GM21717 (cell line): ENCODE data around the gene ACAT1.
"Not testable (repeated sequence)": the region's sequence is repeated elsewhere in the genome, so short reads cannot be mapped to it uniquely, and the experiment has no call there.

ENCODE experiments used
- ATAC-seq: cut with Tn5 transposase; IDR thresholded peaks from one replicate; pipeline ENCODE4 v1.9.1; 2021; ENCODE audit warnings: mild to moderate bottlenecking, moderate library complexity; ENCODE audit not compliant: unreplicated experiment

The ACAT1 gene

DNA sequence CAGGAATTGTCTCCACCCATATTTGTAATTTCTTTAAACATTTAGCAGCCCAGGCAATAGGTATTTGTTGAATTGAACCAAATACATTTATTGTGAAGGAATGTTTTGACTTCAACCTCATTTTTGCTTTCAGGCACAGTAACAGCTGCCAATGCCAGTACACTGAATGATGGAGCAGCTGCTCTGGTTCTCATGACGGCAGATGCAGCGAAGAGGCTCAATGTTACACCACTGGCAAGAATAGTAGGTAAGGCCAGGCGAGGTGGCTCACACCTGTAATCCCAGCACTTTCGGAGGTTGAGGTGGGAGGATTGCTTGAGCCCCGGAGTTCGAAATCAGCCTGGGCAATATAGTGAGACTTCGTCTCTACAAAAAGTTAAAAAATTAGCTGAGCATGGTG lies 20.9 kb downstream of the ACAT1 start:
- no peak for ATAC-seq

DNA sequence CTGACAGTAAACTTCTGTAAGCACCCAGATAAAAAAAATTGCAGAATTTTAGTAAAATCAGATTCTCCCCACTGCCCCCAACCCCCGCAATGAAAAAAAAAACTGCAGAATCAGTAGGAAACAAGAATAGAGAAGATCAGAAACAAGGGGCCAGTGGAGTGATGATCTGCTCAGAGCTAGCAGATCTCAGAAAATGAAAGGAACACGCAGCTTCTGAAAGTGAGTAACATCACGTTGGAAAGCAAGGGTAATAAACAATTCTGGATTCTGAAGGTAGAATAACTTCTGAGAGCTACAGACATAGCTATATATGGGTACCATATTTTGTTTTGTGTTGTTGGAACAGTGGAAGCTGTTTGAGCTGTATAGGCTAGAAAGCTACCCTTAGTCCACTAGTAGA lies 23.2 kb downstream of the ACAT1 start:
- ATAC-seq = no peak

DNA sequence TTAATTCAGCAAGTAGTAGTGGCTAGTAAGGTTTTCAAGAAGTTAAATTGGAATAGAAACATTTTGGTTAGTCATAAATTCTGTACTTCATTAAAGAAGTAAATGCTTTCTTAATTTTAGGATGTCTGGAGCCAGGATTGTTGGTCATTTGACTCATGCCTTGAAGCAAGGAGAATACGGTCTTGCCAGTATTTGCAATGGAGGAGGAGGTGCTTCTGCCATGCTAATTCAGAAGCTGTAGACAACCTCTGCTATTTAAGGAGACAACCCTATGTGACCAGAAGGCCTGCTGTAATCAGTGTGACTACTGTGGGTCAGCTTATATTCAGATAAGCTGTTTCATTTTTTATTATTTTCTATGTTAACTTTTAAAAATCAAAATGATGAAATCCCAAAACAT lies 25.8 kb downstream of the ACAT1 start:
- ATAC-seq = no peak

DNA sequence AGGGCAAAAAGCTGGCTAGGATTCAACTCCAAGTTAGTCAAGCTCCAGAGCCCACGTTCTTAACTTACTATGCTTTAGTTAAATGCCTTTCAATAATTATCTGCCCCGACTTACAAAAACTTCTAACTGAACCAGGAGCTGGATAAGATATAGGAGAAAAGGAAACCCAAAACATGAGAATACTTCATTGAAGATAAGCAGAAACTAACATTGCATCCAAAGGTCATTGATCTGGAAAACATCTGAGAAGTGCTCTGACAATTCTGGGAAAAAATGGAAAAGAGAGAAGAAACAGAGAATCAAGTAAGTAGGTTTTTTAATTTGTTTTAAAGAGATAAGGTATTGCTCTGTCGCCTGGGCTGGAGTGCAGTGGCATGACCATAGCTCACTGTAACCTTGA lies 27.2 kb downstream of the ACAT1 start:
- no peak for ATAC-seq

DNA sequence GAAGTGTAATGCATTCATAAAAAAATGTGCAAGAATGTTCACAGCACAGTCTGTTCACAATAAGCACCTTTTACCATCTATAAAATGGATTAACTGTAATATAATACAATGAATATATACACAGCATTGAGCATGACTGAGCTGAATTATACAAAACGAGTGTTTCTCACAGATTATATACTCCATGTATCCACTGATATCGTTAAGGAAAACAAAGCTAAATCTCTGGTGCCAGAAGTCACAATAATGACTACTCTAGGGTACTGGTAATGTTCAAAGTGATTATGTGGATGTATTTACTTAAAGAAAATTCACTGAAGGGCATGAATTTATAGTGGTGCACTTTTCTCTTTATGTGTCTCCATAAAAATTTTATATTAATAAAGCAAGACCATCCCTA lies 33.2 kb downstream of the ACAT1 start:
- no peak for ATAC-seq

DNA sequence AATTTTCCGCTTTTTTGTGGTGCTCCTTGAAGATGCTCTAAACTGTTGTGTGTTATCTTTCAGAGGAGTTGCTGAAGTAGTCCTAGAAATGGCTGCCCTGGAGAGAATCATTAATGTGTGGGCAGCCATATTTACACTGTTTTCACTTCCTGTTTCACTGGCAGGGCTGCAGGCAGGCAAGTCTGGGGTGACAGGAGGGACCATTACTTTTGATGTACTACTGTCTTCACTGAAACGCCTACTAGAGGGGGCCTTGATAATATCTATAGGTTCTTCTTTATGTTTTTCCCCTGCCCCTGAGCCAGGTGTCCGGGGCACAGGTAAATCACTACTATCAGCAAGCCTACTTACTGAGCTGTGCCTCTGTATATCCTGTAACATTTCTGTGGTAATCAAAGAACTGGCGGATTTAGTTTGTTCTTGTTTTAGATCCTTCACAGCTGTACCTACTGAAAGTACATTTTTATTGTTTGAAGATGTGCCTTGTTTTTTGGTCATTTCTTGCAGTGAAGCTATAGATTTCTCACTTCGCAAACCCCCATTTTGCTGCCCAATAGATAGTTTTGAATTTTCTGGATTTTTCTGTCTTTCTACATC lies 39.7 kb downstream of the ACAT1 start:
- ATAC-seq = peak; percentile 98

DNA sequence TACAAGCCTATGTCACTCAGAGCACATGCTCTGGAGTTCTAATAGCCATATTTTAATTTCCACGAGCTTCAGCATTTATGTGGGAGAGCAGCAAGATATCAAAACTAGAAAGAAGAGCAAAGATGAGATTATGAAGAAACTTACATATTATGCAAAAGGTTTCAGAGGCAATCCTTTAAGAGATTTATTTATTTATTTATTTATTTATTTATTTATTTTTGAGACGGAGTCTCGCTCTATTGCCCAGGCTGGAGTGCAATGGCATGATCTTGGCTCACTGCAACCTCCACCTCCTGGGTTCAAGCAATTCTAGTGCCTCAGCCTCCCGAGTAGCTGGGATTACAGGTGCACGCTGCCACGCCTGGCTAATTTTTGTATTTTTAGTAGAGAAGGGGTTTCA lies 41.5 kb downstream of the ACAT1 start:
- ATAC-seq = not testable (repeated sequence)

DNA sequence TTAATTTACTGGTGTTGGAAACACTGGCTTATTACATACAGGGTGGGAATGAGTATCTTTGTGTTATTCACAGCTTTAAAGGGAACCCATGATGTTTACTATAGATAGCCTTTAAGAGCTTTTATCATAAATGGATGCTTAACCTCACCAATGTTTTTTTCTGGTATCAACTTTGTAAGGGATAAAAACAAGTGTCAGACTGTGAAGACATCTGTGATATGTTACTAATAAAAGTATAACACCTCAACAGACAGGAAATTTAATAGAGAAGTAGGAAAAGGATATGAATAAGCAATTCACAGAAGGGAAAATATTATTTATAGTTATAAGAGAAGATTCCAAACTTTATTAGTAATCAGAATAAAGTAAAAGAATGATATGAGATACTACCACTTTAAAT lies 46.3 kb downstream of the ACAT1 start:
- no peak for ATAC-seq

DNA sequence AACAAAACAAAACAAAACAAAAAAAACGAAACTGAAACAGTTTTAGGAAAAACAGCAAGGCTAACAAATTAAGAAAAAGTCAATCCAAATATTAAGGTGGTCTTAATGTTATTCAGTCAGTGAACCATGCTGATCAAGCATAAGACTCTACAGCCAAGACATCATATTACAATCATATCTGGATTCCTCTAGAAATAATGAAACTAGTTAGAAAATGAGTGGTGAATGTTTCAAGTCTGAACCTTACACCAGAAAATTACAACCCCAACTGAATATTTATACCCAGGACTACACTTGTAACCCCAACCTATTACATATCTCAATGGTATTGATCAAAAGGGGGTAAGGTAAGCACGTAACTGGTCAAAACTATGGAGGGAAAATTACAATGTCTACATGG lies 48.8 kb downstream of the ACAT1 start:
- ATAC-seq = no peak

DNA sequence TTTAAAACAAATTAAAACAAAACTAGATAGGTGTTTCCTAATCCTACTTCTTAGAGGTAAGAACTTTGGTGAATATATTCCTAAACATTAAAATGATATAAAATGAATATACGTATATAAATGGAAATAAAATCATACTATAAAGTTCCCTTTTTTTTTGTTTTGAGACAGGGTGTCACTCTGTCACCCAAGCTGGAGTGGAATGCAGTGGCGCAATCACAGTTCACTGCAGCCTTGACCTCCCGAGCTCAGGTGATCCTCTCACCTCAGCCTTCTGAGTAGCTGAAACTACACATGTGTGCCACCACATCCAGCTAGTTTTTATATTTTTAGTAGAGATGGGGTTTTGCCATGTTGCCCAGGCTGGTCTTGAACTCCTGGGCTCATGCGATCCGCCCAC lies 56.2 kb downstream of the ACAT1 start:
- ATAC-seq = no peak

DNA sequence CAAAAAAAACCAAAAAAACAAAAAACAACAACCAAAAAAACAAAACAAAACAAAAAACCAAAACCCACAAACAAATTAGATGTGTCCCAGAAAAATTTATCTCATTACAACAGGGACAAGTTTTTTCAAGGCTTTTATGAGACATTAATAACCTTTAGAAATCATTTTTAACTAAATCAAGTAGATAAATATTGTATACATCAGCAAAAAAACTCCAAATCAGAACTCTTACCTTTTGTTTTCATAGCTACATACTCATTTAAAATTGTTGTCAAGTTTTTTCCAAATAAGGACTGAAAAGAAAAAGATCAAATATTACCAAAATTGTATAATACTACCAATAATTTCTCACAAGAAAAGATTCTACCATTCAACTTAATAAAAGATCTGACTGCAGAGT lies 72.4 kb downstream of the ACAT1 start:
- no peak for ATAC-seq

DNA sequence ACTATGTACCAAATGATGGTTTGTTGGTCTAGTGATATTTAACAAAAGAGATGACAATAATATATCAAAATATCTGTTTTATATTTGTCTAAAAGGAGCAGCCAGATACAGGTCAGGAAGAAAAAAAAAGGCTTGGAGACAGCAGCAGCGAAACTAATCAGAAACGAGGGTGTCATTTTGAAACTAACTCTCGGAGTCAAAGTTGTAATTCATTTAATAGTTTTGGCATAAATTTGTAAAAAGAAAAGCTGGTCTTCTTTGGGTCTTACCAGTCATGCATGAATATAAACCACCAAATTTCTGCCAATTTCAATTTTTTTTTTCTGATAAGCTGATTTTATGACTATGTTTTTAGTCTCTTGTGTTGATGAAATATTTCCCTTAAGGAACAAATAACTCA lies 75.5 kb downstream of the ACAT1 start:
- peak; percentile 30 for ATAC-seq
